Measurements from ENCODE around the gene UBE2J2. TPM values are rescaled to one million over a fixed set of nuclear protein-coding genes. Genes with fewer than 3 reads are reported as not detected.

UBE2J2 gene
- total RNA-seq, 1 experiment from 2014 or later = 83.4 TPM

DNA sequence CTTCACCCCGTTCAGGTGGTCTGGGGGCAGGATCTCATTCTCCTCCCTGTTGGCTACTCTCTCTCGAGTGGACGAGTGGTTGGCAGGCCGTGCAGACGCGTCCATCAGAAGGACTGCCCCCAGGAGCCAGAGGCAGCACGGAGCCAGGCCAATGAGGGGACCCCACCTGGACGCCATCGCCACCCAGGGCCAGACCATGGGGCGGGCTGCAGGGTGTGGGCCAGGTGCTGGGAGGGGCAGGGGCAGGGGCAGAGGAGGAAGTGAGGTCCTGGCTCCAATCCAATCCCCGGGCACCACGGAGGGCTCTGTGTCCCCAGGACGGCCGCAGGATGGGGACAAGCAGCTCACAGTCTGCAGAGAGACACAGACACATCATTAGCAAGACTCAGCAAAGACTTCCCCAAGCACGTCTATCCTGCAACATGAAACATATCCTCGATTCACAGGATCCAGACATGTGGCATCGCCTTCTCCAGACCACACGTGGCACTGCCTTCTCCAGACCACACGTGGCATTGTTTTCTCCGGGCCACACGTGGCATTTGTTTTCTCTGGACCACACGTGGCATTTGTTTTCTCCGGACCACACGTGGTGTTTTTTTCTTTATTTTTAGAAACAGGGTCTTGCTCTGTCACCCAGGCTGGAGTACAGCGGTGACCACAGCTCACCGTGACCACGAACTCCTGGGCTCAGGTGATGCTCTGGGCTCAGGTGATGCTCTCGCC lies 44.9 kb downstream of the UBE2J2 start:
- TF ChIP-seq, protein P1, sequence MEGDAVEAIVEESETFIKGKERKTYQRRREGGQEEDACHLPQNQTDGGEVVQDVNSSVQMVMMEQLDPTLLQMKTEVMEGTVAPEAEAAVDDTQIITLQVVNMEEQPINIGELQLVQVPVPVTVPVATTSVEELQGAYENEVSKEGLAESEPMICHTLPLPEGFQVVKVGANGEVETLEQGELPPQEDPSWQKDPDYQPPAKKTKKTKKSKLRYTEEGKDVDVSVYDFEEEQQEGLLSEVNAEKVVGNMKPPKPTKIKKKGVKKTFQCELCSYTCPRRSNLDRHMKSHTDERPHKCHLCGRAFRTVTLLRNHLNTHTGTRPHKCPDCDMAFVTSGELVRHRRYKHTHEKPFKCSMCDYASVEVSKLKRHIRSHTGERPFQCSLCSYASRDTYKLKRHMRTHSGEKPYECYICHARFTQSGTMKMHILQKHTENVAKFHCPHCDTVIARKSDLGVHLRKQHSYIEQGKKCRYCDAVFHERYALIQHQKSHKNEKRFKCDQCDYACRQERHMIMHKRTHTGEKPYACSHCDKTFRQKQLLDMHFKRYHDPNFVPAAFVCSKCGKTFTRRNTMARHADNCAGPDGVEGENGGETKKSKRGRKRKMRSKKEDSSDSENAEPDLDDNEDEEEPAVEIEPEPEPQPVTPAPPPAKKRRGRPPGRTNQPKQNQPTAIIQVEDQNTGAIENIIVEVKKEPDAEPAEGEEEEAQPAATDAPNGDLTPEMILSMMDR (conservative IDR thresholded peaks at IDR 0.05) = no peak
- peaks cover 0 to 4% of the 10 kb centered on the region in 2 experiments; a peak in 1 of 5 replicates for H3K9me3 Mint-ChIP-seq
- H3K27ac Mint-ChIP-seq = no peak overlapping the region; a peak in 1 of 7 replicates
- H3K23ac ChIP-seq (ENCODE audit: insufficient read length, low read depth, low read length) = no peak overlapping the region
- H2BK15ac ChIP-seq (ENCODE audit: low read depth, low read length) = no peak overlapping the region
- peaks cover 2% of the 10 kb centered on the region; the same call in 1 of the 2 replicates for H3K79me2 ChIP-seq (ENCODE audit: insufficient read depth, low read length)
- no peak for DNase-seq
- peaks cover 17 to 46% (median 42%) of the 10 kb centered on the region in 3 experiments for H3K36me3 Mint-ChIP-seq (ENCODE audit: insufficient read depth in 1 of 3, low read depth in 3 of 3)
- no peaks in the 10 kb centered on the region for H3K27me3 ChIP-seq (ENCODE audit: insufficient read depth, low read length)
- no peak overlapping the region for H2AFZ ChIP-seq (ENCODE audit: low read length)
- H4K91ac ChIP-seq (ENCODE audit: insufficient read length, low read depth, low read length) = no peak overlapping the region
- no CpG with 5 or more reads among the region's 28 CpGs for WGBS (ENCODE audit: extremely low coverage, insufficient read length, low lambda C conversion rate)
- H4K8ac ChIP-seq (replicated peaks; ENCODE audit: insufficient read length, low read depth, low read length) = no peak overlapping the region
- no peak overlapping the region for H3T11ph ChIP-seq (ENCODE audit: low read length)
- no peak overlapping the region for H2BK12ac ChIP-seq (ENCODE audit: insufficient read length, low read depth, low read length)
- H3K4ac ChIP-seq (ENCODE audit: low read depth, low read length) = no peak overlapping the region
- peaks cover 11 to 15% of the 10 kb centered on the region in 2 experiments for H3K4me1 Mint-ChIP-seq
- no peak overlapping the region for H2BK5ac ChIP-seq (ENCODE audit: insufficient read length, low read length)
- H3K18ac ChIP-seq (ENCODE audit: insufficient read length, low read depth, low read length) = no peak overlapping the region
- no peak overlapping the region for H2BK20ac ChIP-seq (ENCODE audit: low read depth, low read length, poor library complexity, severe bottlenecking)
- H3K4me3 Mint-ChIP-seq = no peak overlapping the region; a peak in 1 of 5 replicates
- no peak overlapping the region for H4K5ac ChIP-seq (ENCODE audit: insufficient read length, low read depth, low read length)
- no peak overlapping the region for H3K27ac ChIP-seq (ENCODE audit: insufficient read length, low read depth, low read length)
- no peaks in the 10 kb centered on the region for H4K20me1 ChIP-seq (ENCODE audit: control insufficient read depth, insufficient read depth, insufficient read length)
- H3K27me3 Mint-ChIP-seq (ENCODE audit: low read depth) = no peaks in the 10 kb centered on the region
- H3K4me1 ChIP-seq (ENCODE audit: insufficient read depth, low read length) = no peaks in the 10 kb centered on the region
- H2BK120ac ChIP-seq (ENCODE audit: low read depth, low read length, poor library complexity, severe bottlenecking) = no peak overlapping the region
- no peak overlapping the region for H3K9ac ChIP-seq (ENCODE audit: extremely low read depth, insufficient read length, low read length)
- no peak overlapping the region for H3K4me2 ChIP-seq (ENCODE audit: insufficient read depth, insufficient read length, low read length)
- H3K14ac ChIP-seq (ENCODE audit: insufficient read depth, low read length) = no peak overlapping the region
- peaks cover 2% of the 10 kb centered on the region for H3K79me1 ChIP-seq (ENCODE audit: insufficient read depth, low read depth, low read length, poor library complexity, severe bottlenecking)
- H2AK5ac ChIP-seq (ENCODE audit: insufficient read length, low read length) = no peak overlapping the region
- no peaks in the 10 kb centered on the region for H3K9me3 ChIP-seq (ENCODE audit: control insufficient read depth, low read depth, low read length)
- no peak overlapping the region for H3K56ac ChIP-seq (ENCODE audit: insufficient read length, low read depth, low read length)
- peaks cover 6% of the 10 kb centered on the region for H3K23me2 ChIP-seq (ENCODE audit: insufficient read length, low read depth, low read length, poor library complexity, severe bottlenecking)

Data from H9 (cell line).